ENCODE results near the gene ALKBH2.

The ALKBH2 gene

GRCh38 chr12:109089683-109090082 is 3.6 kb downstream of the ALKBH2 start:
- H2BK12ac ChIP-seq (ENCODE audit: low read length): no peak overlapping the region
- no peak overlapping the region for H3K4ac ChIP-seq (ENCODE audit: low read depth, low read length)
- no peak overlapping the region for H2AFZ ChIP-seq (ENCODE audit: insufficient read depth, low read length, poor library complexity)
- H3K79me1 ChIP-seq (ENCODE audit: low read length): peaks cover 3% of the 10 kb centered on the region
- no peak overlapping the region for H4K12ac ChIP-seq (ENCODE audit: low read depth, low read length)
- peaks cover 17 to 19% of the 10 kb centered on the region in 2 experiments for H3K36me3 ChIP-seq (ENCODE audit: control insufficient read depth in 1 of 2, insufficient read depth in 2 of 2, low read length in 2 of 2)
- no peak overlapping the region for H3K27ac ChIP-seq (ENCODE audit: low read depth, low read length)
- H3K79me2 ChIP-seq (ENCODE audit: control insufficient read depth, insufficient read depth, low read length, poor library complexity): no peaks in the 10 kb centered on the region
- no peak overlapping the region for H2BK5ac ChIP-seq (ENCODE audit: low read depth, low read length, poor library complexity)
- no peak for DNase-seq
- H3K9me3 ChIP-seq (ENCODE audit: insufficient read depth, low read depth, low read length): no peaks in the 10 kb centered on the region
- no peak overlapping the region for H3K18ac ChIP-seq (ENCODE audit: low read length)
- no peak overlapping the region for H2BK120ac ChIP-seq (ENCODE audit: insufficient read depth, low read length, poor library complexity)
- no peak overlapping the region for H3K9ac ChIP-seq (ENCODE audit: low read length)
- no peak overlapping the region for H3K4me2 ChIP-seq (ENCODE audit: low read length)
- H4K8ac ChIP-seq (ENCODE audit: low read depth, low read length): no peak overlapping the region
- H3K27me3 ChIP-seq (ENCODE audit: insufficient read depth, low read length): no peaks in the 10 kb centered on the region
- no peak overlapping the region for H3K14ac ChIP-seq (ENCODE audit: low read length)
- H3K4me1 ChIP-seq (ENCODE audit: control insufficient read depth in 1 of 2, insufficient read depth in 2 of 2, low read length in 2 of 2): peaks cover 8% of the 10 kb centered on the region in 2 experiments
- H3K4me3 ChIP-seq (ENCODE audit: low read depth, low read length): no peak overlapping the region
- no peak overlapping the region for H4K91ac ChIP-seq (ENCODE audit: low read depth, low read length)
- no peak overlapping the region for H3K23ac ChIP-seq (ENCODE audit: low read length)
- H2AK5ac ChIP-seq (ENCODE audit: low read length): no peak overlapping the region
- WGBS (ENCODE audit: extremely low coverage, insufficient coverage, insufficient read length): no CpG with 5 or more reads among the region's 7 CpGs

- H2AFZ ChIP-seq (ENCODE audit: insufficient read depth, low read length, poor library complexity): no peak overlapping the region
- peaks cover 19 to 21% of the 10 kb centered on the region in 2 experiments for H3K36me3 ChIP-seq (ENCODE audit: control insufficient read depth in 1 of 2, insufficient read depth in 2 of 2, low read length in 2 of 2)
- H3K9ac ChIP-seq (ENCODE audit: low read length): no peak overlapping the region
- no peak overlapping the region for H2BK12ac ChIP-seq (ENCODE audit: low read length)
- H3K79me1 ChIP-seq (ENCODE audit: low read length): peaks cover 3% of the 10 kb centered on the region
- H3K9me3 ChIP-seq (ENCODE audit: insufficient read depth, low read depth, low read length): no peaks in the 10 kb centered on the region
- H3K4me2 ChIP-seq (ENCODE audit: low read length): no peak overlapping the region
- H2BK5ac ChIP-seq (ENCODE audit: low read depth, low read length, poor library complexity): no peak overlapping the region
- no peak overlapping the region for H4K91ac ChIP-seq (ENCODE audit: low read depth, low read length)
- no peak overlapping the region for H2BK120ac ChIP-seq (ENCODE audit: insufficient read depth, low read length, poor library complexity)
- no peak overlapping the region for H3K4ac ChIP-seq (ENCODE audit: low read depth, low read length)
- H3K18ac ChIP-seq (ENCODE audit: low read length): no peak overlapping the region
- H4K8ac ChIP-seq (ENCODE audit: low read depth, low read length): no peak overlapping the region
- no peak overlapping the region for H3K14ac ChIP-seq (ENCODE audit: low read length)
- WGBS (ENCODE audit: extremely low coverage, insufficient coverage, insufficient read length): no CpG with 5 or more reads among the region's 6 CpGs
- H3K27ac ChIP-seq (ENCODE audit: low read depth, low read length): no peak overlapping the region
- no peak overlapping the region for H2AK5ac ChIP-seq (ENCODE audit: low read length)
- no peak overlapping the region for H3K23ac ChIP-seq (ENCODE audit: low read length)
- H3K4me3 ChIP-seq (ENCODE audit: low read depth, low read length): no peak overlapping the region
- peaks cover 8% of the 10 kb centered on the region in 2 experiments for H3K4me1 ChIP-seq (ENCODE audit: control insufficient read depth in 1 of 2, insufficient read depth in 2 of 2, low read length in 2 of 2)
- no peak overlapping the region for H4K12ac ChIP-seq (ENCODE audit: low read depth, low read length)
- H3K79me2 ChIP-seq (ENCODE audit: control insufficient read depth, insufficient read depth, low read length, poor library complexity): no peaks in the 10 kb centered on the region
- H3K27me3 ChIP-seq (ENCODE audit: insufficient read depth, low read length): no peaks in the 10 kb centered on the region
- no peak for DNase-seq
Observed at GRCh38 chr12:109088818-109089217, 4.5 kb downstream of the ALKBH2 start.

GRCh38 chr12:109087250-109087649 is 6.0 kb downstream of the ALKBH2 start:
- no peak overlapping the region for H3K4me2 ChIP-seq (ENCODE audit: low read length)
- no peak overlapping the region for H2BK120ac ChIP-seq (ENCODE audit: insufficient read depth, low read length, poor library complexity)
- no peak overlapping the region for H4K12ac ChIP-seq (ENCODE audit: low read depth, low read length)
- no peak overlapping the region for H3K4ac ChIP-seq (ENCODE audit: low read depth, low read length)
- no peak overlapping the region for H3K27ac ChIP-seq (ENCODE audit: low read depth, low read length)
- H3K4me3 ChIP-seq (ENCODE audit: low read depth, low read length): peak overlapping the region; percentile 2
- no peak overlapping the region for H3K23ac ChIP-seq (ENCODE audit: low read length)
- DNase-seq: no peak
- H3K9ac ChIP-seq (ENCODE audit: low read length): no peak overlapping the region
- no CpG with 5 or more reads among the region's 5 CpGs for WGBS (ENCODE audit: extremely low coverage, insufficient coverage, insufficient read length)
- H3K79me1 ChIP-seq (ENCODE audit: low read length): no peaks in the 10 kb centered on the region
- no peaks in the 10 kb centered on the region for H3K27me3 ChIP-seq (ENCODE audit: insufficient read depth, low read length)
- H3K9me3 ChIP-seq (ENCODE audit: insufficient read depth, low read depth, low read length): no peaks in the 10 kb centered on the region
- no peak overlapping the region for H2AFZ ChIP-seq (ENCODE audit: insufficient read depth, low read length, poor library complexity)
- H3K14ac ChIP-seq (ENCODE audit: low read length): no peak overlapping the region
- H2BK5ac ChIP-seq (ENCODE audit: low read depth, low read length, poor library complexity): no peak overlapping the region
- no peak overlapping the region for H2BK12ac ChIP-seq (ENCODE audit: low read length)
- H4K91ac ChIP-seq (ENCODE audit: low read depth, low read length): no peak overlapping the region
- no peak overlapping the region for H2AK5ac ChIP-seq (ENCODE audit: low read length)
- H3K79me2 ChIP-seq (ENCODE audit: control insufficient read depth, insufficient read depth, low read length, poor library complexity): no peaks in the 10 kb centered on the region
- H3K36me3 ChIP-seq (ENCODE audit: control insufficient read depth in 1 of 2, insufficient read depth in 2 of 2, low read length in 2 of 2): peaks cover 25 to 33% of the 10 kb centered on the region in 2 experiments
- H4K8ac ChIP-seq (ENCODE audit: low read depth, low read length): no peak overlapping the region
- H3K18ac ChIP-seq (ENCODE audit: low read length): no peak overlapping the region
- no peaks in the 10 kb centered on the region for H3K4me1 ChIP-seq (ENCODE audit: control insufficient read depth in 1 of 2, insufficient read depth in 2 of 2, low read length in 2 of 2)

- WGBS (ENCODE audit: extremely low coverage, insufficient coverage, insufficient read length): no CpG with 5 or more reads among the region's 11 CpGs
- Histone ChIP-seq H2AK5ac (ENCODE audit: low read length) (no peak overlapping the region), H2BK12ac (ENCODE audit: low read length) (no peak overlapping the region), H3K4ac (ENCODE audit: low read depth, low read length) (no peak overlapping the region), H4K91ac (ENCODE audit: low read depth, low read length) (no peak overlapping the region), H3K27me3 (ENCODE audit: insufficient read depth, low read length) (no peaks in the 10 kb centered on the region), H3K18ac (ENCODE audit: low read length) (no peak overlapping the region), H3K4me3 (ENCODE audit: low read depth, low read length) (no peak overlapping the region), H3K79me2 (ENCODE audit: control insufficient read depth, insufficient read depth, low read length, poor library complexity) (no peaks in the 10 kb centered on the region), H4K8ac (ENCODE audit: low read depth, low read length) (no peak overlapping the region), H3K79me1 (ENCODE audit: low read length) (no peaks in the 10 kb centered on the region), H3K14ac (ENCODE audit: low read length) (no peak overlapping the region), H3K27ac (ENCODE audit: low read depth, low read length) (no peak overlapping the region), H3K9ac (ENCODE audit: low read length) (no peak overlapping the region), H3K23ac (ENCODE audit: low read length) (no peak overlapping the region), H2BK120ac (ENCODE audit: insufficient read depth, low read length, poor library complexity) (no peak overlapping the region), H3K9me3 (ENCODE audit: insufficient read depth, low read depth, low read length) (no peaks in the 10 kb centered on the region), H2AFZ (ENCODE audit: insufficient read depth, low read length, poor library complexity) (no peak overlapping the region), H3K4me1 (ENCODE audit: control insufficient read depth in 1 of 2, insufficient read depth in 2 of 2, low read length in 2 of 2) (no peaks in the 10 kb centered on the region), H2BK5ac (ENCODE audit: low read depth, low read length, poor library complexity) (no peak overlapping the region), H4K12ac (ENCODE audit: low read depth, low read length) (no peak overlapping the region), H3K4me2 (ENCODE audit: low read length) (no peak overlapping the region), H3K36me3 (ENCODE audit: control insufficient read depth in 1 of 2, insufficient read depth in 2 of 2, low read length in 2 of 2) (peaks cover 25 to 39% of the 10 kb centered on the region in 2 experiments)
- no peak for DNase-seq
Observed at GRCh38 chr12:109085590-109085989, 7.7 kb downstream of the ALKBH2 start.

Data from trophoblast cell (in vitro differentiated cells and primary cell).